Tibial artery (tissue), 4 donors: ENCODE data around the gene DOK6.

ENCODE experiments used
- DNase-seq, 2 donors: peaks; one replicate each; pipeline ENCODE4 v3.0.0-alpha.2; 2019
- H3K27ac ChIP-seq, 2 donors: fragments of 200-600 bp; sonication (generic) in 1 of 2; 1 replicate in 1 of 2; 2 replicates in 1 of 2; pipeline ENCODE4 v1.5.1; 2018 to 2019; ENCODE audit warnings: mild to moderate bottlenecking in 1 of 2
- H3K27me3 ChIP-seq, 2 donors: fragments of 200-600 bp; sonication (generic) in 1 of 2; one replicate each; pipeline versions ENCODE4 v1.5.1 to v1.6.0; 2016 to 2019
- H3K36me3 ChIP-seq, 3 donors: fragments of 200-600 bp; sonication (generic) in 2 of 3; one replicate each; pipeline ENCODE4 v1.5.1; 2016 to 2019; ENCODE audit warnings: mild to moderate bottlenecking in 2 of 3
- H3K4me1 ChIP-seq, 4 donors: fragments of 200-600 bp; sonication (generic) in 2 of 4; 1 replicate in 3 of 4; 2 replicates in 1 of 4; pipeline ENCODE4 v1.5.1; 2016 to 2019
- H3K4me3 ChIP-seq, 2 donors: fragments of 200-600 bp; sonication (generic) in 1 of 2; 1 replicate in 1 of 2; 2 replicates in 1 of 2; pipeline ENCODE4 v1.5.1; 2018 to 2019; ENCODE audit warnings: mild to moderate bottlenecking in 2 of 2
- H3K9me3 ChIP-seq, 3 donors: fragments of 200-600 bp; sonication (generic) in 1 of 3; one replicate each; pipeline ENCODE4 v1.5.1; 2016 to 2019
- intact Hi-C: fragments of 100-400 bp; cut with DNase I; formaldehyde crosslinking; loops from one replicate; pipeline ENCODE4 v1.15.0; 2023; ENCODE audit warnings: low total_unique reads
- TF ChIP-seq, protein P1 (sequence below), 2 experiments: fragments of 200-600 bp in 1 of 2; fragments of 450-650 bp in 1 of 2; IDR thresholded peaks; one replicate each; pipeline ENCODE4 v1.5.1; 2017 to 2019; ENCODE audit warnings: antibody characterized with exemption in 2 of 2, mild to moderate bottlenecking in 1 of 2, moderate library complexity in 1 of 2

DOK6 gene

GRCh38 chr18:69880083-69880482 is 479.4 kb downstream of the DOK6 start:
- Histone ChIP-seq H3K4me1 (no peaks in the 10 kb centered on the region), H3K9me3 (no peaks in the 10 kb centered on the region), H3K27ac (no peak overlapping the region), H3K36me3 (no peaks in the 10 kb centered on the region), H3K27me3 (no peaks in the 10 kb centered on the region), H3K4me3 (no peak overlapping the region)
- no peak for DNase-seq
- TF ChIP-seq, protein P1, sequence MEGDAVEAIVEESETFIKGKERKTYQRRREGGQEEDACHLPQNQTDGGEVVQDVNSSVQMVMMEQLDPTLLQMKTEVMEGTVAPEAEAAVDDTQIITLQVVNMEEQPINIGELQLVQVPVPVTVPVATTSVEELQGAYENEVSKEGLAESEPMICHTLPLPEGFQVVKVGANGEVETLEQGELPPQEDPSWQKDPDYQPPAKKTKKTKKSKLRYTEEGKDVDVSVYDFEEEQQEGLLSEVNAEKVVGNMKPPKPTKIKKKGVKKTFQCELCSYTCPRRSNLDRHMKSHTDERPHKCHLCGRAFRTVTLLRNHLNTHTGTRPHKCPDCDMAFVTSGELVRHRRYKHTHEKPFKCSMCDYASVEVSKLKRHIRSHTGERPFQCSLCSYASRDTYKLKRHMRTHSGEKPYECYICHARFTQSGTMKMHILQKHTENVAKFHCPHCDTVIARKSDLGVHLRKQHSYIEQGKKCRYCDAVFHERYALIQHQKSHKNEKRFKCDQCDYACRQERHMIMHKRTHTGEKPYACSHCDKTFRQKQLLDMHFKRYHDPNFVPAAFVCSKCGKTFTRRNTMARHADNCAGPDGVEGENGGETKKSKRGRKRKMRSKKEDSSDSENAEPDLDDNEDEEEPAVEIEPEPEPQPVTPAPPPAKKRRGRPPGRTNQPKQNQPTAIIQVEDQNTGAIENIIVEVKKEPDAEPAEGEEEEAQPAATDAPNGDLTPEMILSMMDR (IDR thresholded peaks at IDR 0.05), result no peak
- intact Hi-C loops, result no loop called here

DNA sequence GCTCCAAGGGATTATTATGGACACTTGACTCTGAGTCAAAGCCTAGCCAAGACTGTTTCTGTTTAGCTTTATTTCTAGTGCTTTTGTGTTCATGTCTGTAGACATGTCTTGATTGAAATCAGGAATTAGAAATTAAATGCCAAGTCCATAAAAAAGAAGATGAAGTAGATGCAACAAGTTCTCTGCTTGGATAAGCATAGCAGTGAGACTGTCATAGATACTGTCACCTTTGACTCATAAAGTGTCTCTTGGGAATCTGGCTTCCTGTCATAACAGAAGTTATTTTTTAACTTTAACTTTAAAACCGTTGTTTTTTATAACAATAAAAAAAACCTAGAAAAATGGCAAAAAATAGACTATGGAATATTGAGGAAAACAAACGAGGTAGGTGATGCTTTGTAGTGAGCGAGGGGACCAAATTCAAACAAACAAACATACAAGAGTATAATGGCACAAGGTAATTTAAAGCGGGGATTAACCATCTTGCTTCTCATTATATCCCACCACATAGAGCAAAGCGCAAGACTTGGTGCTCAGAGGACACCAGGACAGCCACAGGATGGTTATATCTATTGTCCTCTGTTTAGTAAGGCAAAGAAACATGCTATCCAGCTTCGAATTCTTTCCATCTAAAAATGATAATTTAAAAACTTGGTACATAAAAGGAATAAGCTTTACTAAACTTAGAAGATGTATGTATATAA is 482.4 kb downstream of the DOK6 start:
- Histone ChIP-seq H3K4me1 (no peaks in the 10 kb centered on the region), H3K36me3 (no peaks in the 10 kb centered on the region), H3K27me3 (no peaks in the 10 kb centered on the region), H3K27ac (no peak overlapping the region), H3K9me3 (no peaks in the 10 kb centered on the region), H3K4me3 (no peak overlapping the region)
- intact Hi-C loops, result no loop called here
- no peak for DNase-seq
- TF ChIP-seq, protein P1 (IDR thresholded peaks at IDR 0.05), result no peak

GRCh38 chr18:69883781-69884180 is 483.1 kb downstream of the DOK6 start:
- H3K4me3 ChIP-seq, result no peak overlapping the region
- H3K9me3 ChIP-seq, result no peaks in the 10 kb centered on the region
- H3K4me1 ChIP-seq, result no peaks in the 10 kb centered on the region
- no peaks in the 10 kb centered on the region for H3K27me3 ChIP-seq
- intact Hi-C loops, result no loop called here
- TF ChIP-seq, protein P1 (IDR thresholded peaks at IDR 0.05), result no peak
- DNase-seq, result no peak
- H3K27ac ChIP-seq, result no peak overlapping the region
- no peaks in the 10 kb centered on the region for H3K36me3 ChIP-seq

GRCh38 chr18:69885355-69885754 is 484.7 kb downstream of the DOK6 start:
- Histone ChIP-seq H3K4me3 (no peak overlapping the region), H3K9me3 (no peaks in the 10 kb centered on the region), H3K36me3 (no peaks in the 10 kb centered on the region), H3K4me1 (no peaks in the 10 kb centered on the region), H3K27ac (no peak overlapping the region), H3K27me3 (no peaks in the 10 kb centered on the region)
- no peak for DNase-seq
- intact Hi-C loops, result no loop called here
- TF ChIP-seq, protein P1 (IDR thresholded peaks at IDR 0.05), result no peak

DNA sequence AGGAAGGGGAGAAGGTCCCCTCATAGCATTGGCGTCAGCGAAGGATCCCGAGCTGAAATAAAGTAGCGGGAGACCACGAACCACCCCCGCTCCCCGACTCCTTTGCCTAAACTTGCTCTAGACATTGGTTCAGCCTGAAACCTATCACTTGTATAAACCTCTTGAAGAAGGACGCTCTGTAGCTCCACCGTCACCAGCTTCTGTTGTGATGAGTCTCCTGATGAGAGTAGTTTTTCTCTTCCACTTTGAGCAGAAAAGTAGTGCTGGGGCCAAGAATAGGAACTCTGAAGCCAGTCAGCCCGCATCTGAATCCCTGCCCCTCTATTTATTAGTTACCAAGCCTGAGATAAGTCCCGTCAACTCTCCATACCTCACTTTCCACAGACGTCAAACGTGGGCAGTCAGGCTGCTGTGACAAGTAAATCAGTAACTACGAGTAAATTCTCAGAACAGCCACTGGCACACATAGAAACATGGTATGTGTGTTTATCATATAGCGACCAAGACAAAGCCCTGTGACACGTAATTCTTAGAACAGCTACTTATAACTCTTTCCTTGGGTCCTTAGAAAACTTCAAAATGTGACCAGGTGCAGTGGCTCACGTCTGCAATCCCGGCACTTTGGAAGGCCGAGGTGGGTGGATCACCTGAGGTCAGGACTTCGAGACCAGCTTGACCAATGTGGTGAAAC is 485.3 kb downstream of the DOK6 start:
- no peaks in the 10 kb centered on the region for H3K4me1 ChIP-seq
- no peak overlapping the region for H3K4me3 ChIP-seq
- H3K27ac ChIP-seq, result no peak overlapping the region
- DNase-seq, result no peak
- H3K27me3 ChIP-seq, result no peaks in the 10 kb centered on the region
- intact Hi-C loops, result no loop called here
- TF ChIP-seq, protein P1 (IDR thresholded peaks at IDR 0.05), result no peak
- H3K9me3 ChIP-seq, result no peaks in the 10 kb centered on the region
- H3K36me3 ChIP-seq, result no peaks in the 10 kb centered on the region
